Hepatocyte (in vitro differentiated cells): ENCODE measurements around the gene TEX29. TPM values are rescaled to one million over a fixed set of nuclear protein-coding genes. Genes with fewer than 3 reads are reported as not detected.

Experiments
- DNase-seq: peaks from one replicate; pipeline ENCODE4 v3.0.0-alpha.2; 2016; ENCODE audit warnings: low spot score
- H2AFZ ChIP-seq: fragments of 200-600 bp; sonication (generic); 2 replicates; pipeline ENCODE4 v1.6.0; 2016; ENCODE audit warnings: antibody characterized with exemption, mild to moderate bottlenecking
- H3K27ac ChIP-seq: fragments of 200-600 bp; sonication (generic); 2 replicates; pipeline ENCODE4 v1.5.1; 2016; ENCODE audit warnings: mild to moderate bottlenecking
- H3K27me3 ChIP-seq: fragments of 200-600 bp; sonication (generic); 2 replicates; pipeline ENCODE4 v1.6.1; 2016
- H3K36me3 ChIP-seq: fragments of 200-600 bp; sonication (generic); replicated peaks from 2 replicates; pipeline ENCODE4 v1.5.1; 2016; ENCODE audit warnings: low read depth; ENCODE audit not compliant: insufficient read depth
- H3K4me1 ChIP-seq: fragments of 200-600 bp; sonication (generic); 2 replicates; pipeline ENCODE4 v1.5.1; 2016; ENCODE audit warnings: mild to moderate bottlenecking, moderate library complexity; ENCODE audit not compliant: insufficient read depth
- H3K4me2 ChIP-seq: fragments of 200-600 bp; sonication (generic); 2 replicates; pipeline ENCODE4 v1.6.0; 2016
- H3K4me3 ChIP-seq: fragments of 200-600 bp; sonication (generic); 2 replicates; pipeline ENCODE4 v1.5.1; 2016; ENCODE audit warnings: mild to moderate bottlenecking
- H3K79me2 ChIP-seq: fragments of 200-600 bp; sonication (generic); 2 replicates; pipeline ENCODE4 v1.6.0; 2017; ENCODE audit warnings: mild to moderate bottlenecking
- H3K9me2 ChIP-seq: fragments of 200-600 bp; sonication (generic); replicated peaks from 2 replicates; pipeline ENCODE4 v1.6.0; 2017; ENCODE audit warnings: mild to moderate bottlenecking; ENCODE audit not compliant: insufficient read depth
- H3K9me3 ChIP-seq: fragments of 200-600 bp; sonication (generic); 2 replicates; pipeline ENCODE4 v1.5.1; 2016; ENCODE audit warnings: low read depth, mild to moderate bottlenecking
- H4K20me1 ChIP-seq: fragments of 200-600 bp; sonication (generic); 2 replicates; pipeline ENCODE4 v1.6.0; 2016; ENCODE audit warnings: mild to moderate bottlenecking; ENCODE audit not compliant: insufficient read depth, poor library complexity, severe bottlenecking
- EZH2 ChIP-seq: fragments of 200-600 bp; sonication (generic); IDR thresholded peaks from 2 replicates; pipeline ENCODE4 v1.6.1; 2016; ENCODE audit warnings: antibody characterized with exemption, mild to moderate bottlenecking, borderline replicate concordance
- EZH2phosphoT487 ChIP-seq: fragments of 200-600 bp; sonication (generic); IDR thresholded peaks from one replicate; pipeline ENCODE4 v1.6.1; 2018; ENCODE audit warnings: antibody characterized with exemption, mild to moderate bottlenecking, low read depth, moderate library complexity; ENCODE audit not compliant: unreplicated experiment, severe bottlenecking
- WGBS: methylation state at CpG from one replicate; pipeline ENCODE4 v1.1.6; 2016; ENCODE audit warnings: low lambda C conversion rate; ENCODE audit errors: missing lambda C conversion rate; 5-methylcytosine and 5-hydroxymethylcytosine counted together
- polyA plus RNA-seq: library from polyadenylated mRNA; unstranded; fragments of >200 nt; fragmentation: Nextera tagmentation; extraction: Ambion mirVana; gene quantifications from 2 replicates; pipeline ENCODE4 v1.2.1, GENCODE V29; 2016
- total RNA-seq: library from RNA; depleted of rRNA; stranded (reverse); fragments of >200 nt; gene quantifications from 2 replicates; pipeline ENCODE4 v1.2.3, GENCODE V29; 2014
- TF ChIP-seq, protein P1 (sequence below): fragments of 200-600 bp; sonication (generic); IDR thresholded peaks from 2 replicates; pipeline ENCODE4 v1.5.1; 2016; ENCODE audit warnings: antibody characterized with exemption, mild to moderate bottlenecking; ENCODE audit not compliant: poor library complexity

TEX29 gene
- total and polyA plus RNA-seq, 2 experiments from 2014 or later = 0.83 to 1.8 TPM

DNA sequence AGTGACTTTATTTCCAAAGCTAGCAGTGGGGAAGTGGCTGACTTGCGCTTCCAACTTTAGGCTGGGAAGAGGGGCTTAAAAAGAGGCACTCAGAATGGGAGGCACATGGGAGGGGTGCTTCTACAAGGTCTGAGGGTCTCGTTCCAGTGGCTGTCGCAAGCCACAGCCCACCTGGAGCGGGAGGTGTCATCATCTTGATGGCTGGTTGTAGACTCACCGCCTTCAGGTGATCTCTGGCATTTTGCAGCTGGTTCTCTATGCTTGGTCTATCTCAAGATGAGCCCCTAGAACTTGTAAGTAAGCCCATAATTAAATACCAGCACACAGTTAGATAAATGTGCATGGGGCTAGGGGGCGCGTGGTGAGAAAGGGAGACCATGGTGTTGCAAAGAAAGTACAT, 9.2 kb downstream of the TEX29 start:
- Histone ChIP-seq H3K9me2 (no peaks in the 10 kb centered on the region), H3K4me2 (no peak overlapping the region), H3K4me1 (no peaks in the 10 kb centered on the region), H3K27ac (no peak overlapping the region), H3K36me3 (no peaks in the 10 kb centered on the region), H3K27me3 (no peaks in the 10 kb centered on the region), H2AFZ (no peak overlapping the region), H3K79me2 (no peaks in the 10 kb centered on the region), H4K20me1 (no peaks in the 10 kb centered on the region), H3K4me3 (no peak overlapping the region), H3K9me3 (no peaks in the 10 kb centered on the region)
- DNase-seq = no peak
- 97% methylated on average over 7 of the region's 7 CpGs for WGBS
- TF ChIP-seq, protein P1, sequence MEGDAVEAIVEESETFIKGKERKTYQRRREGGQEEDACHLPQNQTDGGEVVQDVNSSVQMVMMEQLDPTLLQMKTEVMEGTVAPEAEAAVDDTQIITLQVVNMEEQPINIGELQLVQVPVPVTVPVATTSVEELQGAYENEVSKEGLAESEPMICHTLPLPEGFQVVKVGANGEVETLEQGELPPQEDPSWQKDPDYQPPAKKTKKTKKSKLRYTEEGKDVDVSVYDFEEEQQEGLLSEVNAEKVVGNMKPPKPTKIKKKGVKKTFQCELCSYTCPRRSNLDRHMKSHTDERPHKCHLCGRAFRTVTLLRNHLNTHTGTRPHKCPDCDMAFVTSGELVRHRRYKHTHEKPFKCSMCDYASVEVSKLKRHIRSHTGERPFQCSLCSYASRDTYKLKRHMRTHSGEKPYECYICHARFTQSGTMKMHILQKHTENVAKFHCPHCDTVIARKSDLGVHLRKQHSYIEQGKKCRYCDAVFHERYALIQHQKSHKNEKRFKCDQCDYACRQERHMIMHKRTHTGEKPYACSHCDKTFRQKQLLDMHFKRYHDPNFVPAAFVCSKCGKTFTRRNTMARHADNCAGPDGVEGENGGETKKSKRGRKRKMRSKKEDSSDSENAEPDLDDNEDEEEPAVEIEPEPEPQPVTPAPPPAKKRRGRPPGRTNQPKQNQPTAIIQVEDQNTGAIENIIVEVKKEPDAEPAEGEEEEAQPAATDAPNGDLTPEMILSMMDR = no peak
- no peak for TF ChIP-seq EZH2
- no peak for TF ChIP-seq EZH2phosphoT487

DNA sequence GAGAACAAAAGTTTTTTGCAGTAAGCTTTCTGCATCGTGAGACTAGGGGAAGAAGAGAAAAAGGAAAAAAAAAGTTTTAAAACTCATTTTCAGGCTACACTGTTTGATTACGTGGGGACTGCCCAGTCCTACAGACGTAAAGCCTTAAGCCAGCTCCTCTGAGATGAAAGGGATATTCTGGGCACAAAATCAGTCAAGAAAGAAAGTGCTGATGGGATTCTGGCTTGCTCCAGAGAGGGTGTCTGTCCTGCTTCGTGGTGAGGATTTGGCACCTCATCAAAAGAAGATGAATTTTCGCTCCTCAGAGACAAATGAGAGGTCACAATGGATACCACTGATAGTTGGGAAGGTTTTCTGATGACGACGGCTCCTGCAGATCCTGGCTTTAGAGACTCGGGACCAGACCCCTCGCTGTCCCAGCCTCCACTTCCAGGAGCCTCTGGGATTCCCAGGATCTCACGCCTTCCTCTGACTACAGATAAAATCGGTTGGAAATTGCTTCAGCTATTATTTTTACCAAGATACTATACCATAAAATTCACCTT, 9.7 kb downstream of the TEX29 start:
- H3K9me3 ChIP-seq = no peaks in the 10 kb centered on the region
- no peaks in the 10 kb centered on the region for H3K9me2 ChIP-seq
- H3K4me2 ChIP-seq = no peak overlapping the region
- no peaks in the 10 kb centered on the region for H3K4me1 ChIP-seq
- H2AFZ ChIP-seq = no peak overlapping the region
- TF ChIP-seq, protein P1 = no peak
- no peak for TF ChIP-seq EZH2phosphoT487
- no peak for TF ChIP-seq EZH2
- no peaks in the 10 kb centered on the region for H3K79me2 ChIP-seq
- H4K20me1 ChIP-seq = no peaks in the 10 kb centered on the region
- no peaks in the 10 kb centered on the region for H3K27me3 ChIP-seq
- DNase-seq = no peak
- 84% methylated on average over 11 of the region's 11 CpGs for WGBS
- H3K27ac ChIP-seq = no peak overlapping the region
- H3K36me3 ChIP-seq = no peaks in the 10 kb centered on the region
- no peak overlapping the region for H3K4me3 ChIP-seq

DNA sequence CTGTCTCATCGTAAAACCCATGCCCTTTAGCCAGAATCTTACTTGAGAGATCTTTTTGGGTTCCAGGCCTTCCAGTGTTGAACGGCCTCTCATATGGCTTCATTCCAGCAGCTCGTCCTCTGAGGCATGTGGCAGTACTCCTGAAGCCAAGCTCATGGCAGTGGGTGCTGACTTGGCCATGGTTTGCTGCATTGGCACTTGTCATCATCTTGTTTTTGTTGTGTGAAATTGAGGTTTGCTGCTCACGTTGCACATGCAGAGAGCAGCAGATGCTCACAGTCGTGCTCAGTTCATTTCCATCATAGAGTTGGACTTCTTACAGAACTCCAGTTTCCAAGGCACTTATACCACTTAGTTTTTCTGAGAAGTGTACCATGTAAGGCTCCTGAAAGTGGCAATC, 14.9 kb downstream of the TEX29 start:
- Histone ChIP-seq H2AFZ (no peak overlapping the region), H3K9me2 (no peaks in the 10 kb centered on the region), H4K20me1 (no peaks in the 10 kb centered on the region), H3K4me3 (no peak overlapping the region), H3K9me3 (no peaks in the 10 kb centered on the region), H3K27ac (no peak overlapping the region), H3K79me2 (no peaks in the 10 kb centered on the region), H3K36me3 (no peaks in the 10 kb centered on the region), H3K27me3 (no peaks in the 10 kb centered on the region), H3K4me1 (peaks cover 3% of the 10 kb centered on the region), H3K4me2 (no peak overlapping the region)
- DNase-seq = no peak
- 85% methylated on average over 5 of the region's 5 CpGs for WGBS
- TF ChIP-seq, protein P1 = no peak
- TF ChIP-seq EZH2 (no peak), EZH2phosphoT487 (no peak)
